ENCODE results near the gene VPREB3.

VPREB3 gene

GRCh38 chr22:23754220-23754919 lies at the start of gene VPREB3:
Gene VPREB3, minus strand, starts transcription at chr22:23754425. Its CDS starts 62 bp downstream, at chr22:23754363.
- H3K36me3 ChIP-seq (ENCODE audit: control insufficient read depth, insufficient read depth, low read length), result no peaks in the 10 kb centered on the region
- no peak within 1 kb of the TSS for H2AFZ ChIP-seq
- H3K27ac ChIP-seq, result no peak within 1 kb of the TSS

GRCh38 chr22:23803001-23803819 lies 49.0 kb upstream of the VPREB3 start:
- Histone ChIP-seq H3K27ac (no peak overlapping the region), H2AFZ (no peak overlapping the region), H3K79me2 (no peaks in the 10 kb centered on the region), H3K27me3 (ENCODE audit: control insufficient read depth, insufficient read depth, low read length) (no peaks in the 10 kb centered on the region), H3K36me3 (ENCODE audit: control insufficient read depth, insufficient read depth, low read length) (no peaks in the 10 kb centered on the region), H3K4me1 (no peaks in the 10 kb centered on the region), H3K9ac (no peak overlapping the region), H3K4me2 (ENCODE audit: low read length) (no peak overlapping the region), H3K9me3 (ENCODE audit: control insufficient read depth, low read length) (no peaks in the 10 kb centered on the region), H3K4me3 (ENCODE audit: low read depth, low read length) (no peak overlapping the region)
- TF ChIP-seq CTCF (IDR thresholded peaks at IDR 0.05), result no peak

More at GRCh38 chr22:23754220-23754919, at the start of gene VPREB3:
- Histone ChIP-seq H3K27me3 (ENCODE audit: control insufficient read depth, insufficient read depth, low read length) (no peaks in the 10 kb centered on the region), H3K79me2 (no peaks in the 10 kb centered on the region), H3K9ac (no peak within 1 kb of the TSS), H3K4me3 (ENCODE audit: low read depth, low read length) (no peak within 1 kb of the TSS), H3K4me2 (ENCODE audit: low read length) (no peak within 1 kb of the TSS), H3K9me3 (ENCODE audit: control insufficient read depth, low read length) (no peaks in the 10 kb centered on the region), H3K4me1 (peaks cover 2% of the 10 kb centered on the region)
- TF ChIP-seq CTCF (IDR thresholded peaks at IDR 0.05), result no peak

GRCh38 chr22:23801886-23802377 lies 47.7 kb upstream of the VPREB3 start:
- H3K4me1 ChIP-seq, result no peaks in the 10 kb centered on the region
- no peaks in the 10 kb centered on the region for H3K27me3 ChIP-seq (ENCODE audit: control insufficient read depth, insufficient read depth, low read length)
- no peak overlapping the region for H2AFZ ChIP-seq
- no peaks in the 10 kb centered on the region for H3K36me3 ChIP-seq (ENCODE audit: control insufficient read depth, insufficient read depth, low read length)
- no peak overlapping the region for H3K9ac ChIP-seq
- H3K4me2 ChIP-seq (ENCODE audit: low read length), result no peak overlapping the region
- no peak overlapping the region for H3K27ac ChIP-seq
- no peak for TF ChIP-seq CTCF (IDR thresholded peaks at IDR 0.05)
- no peak overlapping the region for H3K4me3 ChIP-seq (ENCODE audit: low read depth, low read length)
- no peaks in the 10 kb centered on the region for H3K9me3 ChIP-seq (ENCODE audit: control insufficient read depth, low read length)
- H3K79me2 ChIP-seq, result no peaks in the 10 kb centered on the region

- TF ChIP-seq CTCF (IDR thresholded peaks at IDR 0.05), result no peak
- H3K4me1 ChIP-seq, result no peaks in the 10 kb centered on the region
- H3K27ac ChIP-seq, result no peak overlapping the region
- no peak overlapping the region for H3K9ac ChIP-seq
- no peak overlapping the region for H2AFZ ChIP-seq
- H3K4me2 ChIP-seq (ENCODE audit: low read length), result no peak overlapping the region
- no peaks in the 10 kb centered on the region for H3K9me3 ChIP-seq (ENCODE audit: control insufficient read depth, low read length)
- H3K4me3 ChIP-seq (ENCODE audit: low read depth, low read length), result no peak overlapping the region
- H3K79me2 ChIP-seq, result no peaks in the 10 kb centered on the region
- H3K36me3 ChIP-seq (ENCODE audit: control insufficient read depth, insufficient read depth, low read length), result no peaks in the 10 kb centered on the region
- no peaks in the 10 kb centered on the region for H3K27me3 ChIP-seq (ENCODE audit: control insufficient read depth, insufficient read depth, low read length)
Observed at GRCh38 chr22:23801238-23801821, 47.1 kb upstream of the VPREB3 start.

Measured in parathyroid adenoma (tissue), 2 donors.